Measurements from ENCODE around the gene OSBPL7. TPM values are rescaled to one million over a fixed set of nuclear protein-coding genes. Genes with fewer than 3 reads are reported as not detected.
A peak's percentile ranks its signal among the peaks of the same experiment; 100 is the strongest.

The OSBPL7 gene
- total and polyA plus RNA-seq, 2 donors from 2014 or later: 5.3 to 21.2 TPM

- no peak for FAIRE-seq
- Histone ChIP-seq H3K27me3 (ENCODE audit: control insufficient read depth, insufficient read depth, low read length) (peaks cover 2% of the 10 kb centered on the region), H3K9me3 (ENCODE audit: control insufficient read depth in 2 of 3, insufficient read depth in 1 of 3, low read length in 3 of 3) (no peaks in the 10 kb centered on the region), H3K9ac (ENCODE audit: low read length in 3 of 3) (no peak overlapping the region), H3K4me1 (ENCODE audit: control insufficient read depth in 2 of 3, insufficient read depth in 2 of 3, low read depth in 1 of 3, low read length in 3 of 3) (peaks cover 0 to 3% (median 0%) of the 10 kb centered on the region in 3 donors), H3K27ac (ENCODE audit: low read depth in 2 of 2, low read length in 2 of 2) (no peak overlapping the region), H3K4me3 (ENCODE audit: low read length in 3 of 3) (no peak overlapping the region), H3K36me3 (ENCODE audit: control insufficient read depth in 2 of 3, insufficient read depth in 3 of 3, low read length in 3 of 3) (no peaks in the 10 kb centered on the region)
- intact Hi-C loops (cut with DNase I): no loop called here
- no peak for TF ChIP-seq CTCF (IDR thresholded peaks at IDR 0.05; ENCODE audit: borderline replicate concordance, extremely low read depth, insufficient read depth)
- no peak for DNase-seq
These were observed 47.5 kb upstream of the OSBPL7 start for GRCh38 chr17:47869114-47869513.

GRCh38 chr17:47867813-47868533, 46.4 kb upstream of the OSBPL7 start:
- FAIRE-seq (no peak), DNase-seq (no peak)
- TF ChIP-seq CTCF (IDR thresholded peaks at IDR 0.05; ENCODE audit: borderline replicate concordance, extremely low read depth, insufficient read depth): no peak
- Histone ChIP-seq H3K27me3 (ENCODE audit: control insufficient read depth, insufficient read depth, low read length) (peaks cover 2% of the 10 kb centered on the region), H3K4me1 (ENCODE audit: control insufficient read depth in 2 of 3, insufficient read depth in 2 of 3, low read depth in 1 of 3, low read length in 3 of 3) (peaks cover 0 to 3% (median 0%) of the 10 kb centered on the region in 3 donors), H3K9ac (ENCODE audit: low read length in 3 of 3) (no peak overlapping the region), H3K27ac (ENCODE audit: low read depth in 2 of 2, low read length in 2 of 2) (no peak overlapping the region), H3K36me3 (ENCODE audit: control insufficient read depth in 2 of 3, insufficient read depth in 3 of 3, low read length in 3 of 3) (no peaks in the 10 kb centered on the region), H3K9me3 (ENCODE audit: control insufficient read depth in 2 of 3, insufficient read depth in 1 of 3, low read length in 3 of 3) (no peaks in the 10 kb centered on the region), H3K4me3 (ENCODE audit: low read length in 3 of 3) (no peak overlapping the region)
- intact Hi-C loops (cut with DNase I): no loop called here

GRCh38 chr17:47866941-47867340, 45.3 kb upstream of the OSBPL7 start:
- no peak overlapping the region for H3K27ac ChIP-seq (ENCODE audit: low read depth in 2 of 2, low read length in 2 of 2)
- DNase-seq (peak in 4 of 5 donors; percentile 41 to 70 (median 52)), FAIRE-seq (no peak)
- no peaks in the 10 kb centered on the region for H3K36me3 ChIP-seq (ENCODE audit: control insufficient read depth in 2 of 3, insufficient read depth in 3 of 3, low read length in 3 of 3)
- peaks cover 2% of the 10 kb centered on the region for H3K27me3 ChIP-seq (ENCODE audit: control insufficient read depth, insufficient read depth, low read length)
- no peak for TF ChIP-seq CTCF (IDR thresholded peaks at IDR 0.05; ENCODE audit: borderline replicate concordance, extremely low read depth, insufficient read depth)
- H3K9me3 ChIP-seq (ENCODE audit: control insufficient read depth in 2 of 3, insufficient read depth in 1 of 3, low read length in 3 of 3): no peaks in the 10 kb centered on the region
- H3K9ac ChIP-seq (ENCODE audit: low read length in 3 of 3): no peak overlapping the region
- intact Hi-C loops (cut with DNase I): no loop called here
- peaks cover 0 to 3% (median 0%) of the 10 kb centered on the region in 3 donors for H3K4me1 ChIP-seq (ENCODE audit: control insufficient read depth in 2 of 3, insufficient read depth in 2 of 3, low read depth in 1 of 3, low read length in 3 of 3)
- H3K4me3 ChIP-seq (ENCODE audit: low read length in 3 of 3): no peak overlapping the region

Data from kidney (tissue), 14 donors.